HCT116 (cell line): ENCODE results near the gene SLC35C1. TPM values are rescaled to one million over a fixed set of nuclear protein-coding genes. Genes with fewer than 3 reads are reported as not detected.
A peak's percentile ranks its signal among the peaks of the same experiment; 100 is the strongest.

Source experiments
- ATAC-seq: fragments of 200-7000 bp; cut with Tn5 transposase; 2 replicates; pipeline ENCODE4 v1.9.1; 2020; ENCODE audit warnings: mild to moderate bottlenecking, moderate library complexity
- BruUV-seq: library from RNA; stranded (reverse); fragments of 400-500 nt; replicated peaks from 2 replicates; lab custom pipeline; 2021; lab: Mats Ljungman, UMichigan
- CTCF ChIA-PET: fragments of 300-600 bp; sonication (Branson Sonifier 250); formaldehyde crosslinking; loops from one replicate; lab custom pipeline; 2021; ENCODE audit warnings: antibody characterized with exemption; lab: Charles Lee
- POLR2A ChIA-PET: fragments of 300-600, 350-600 bp; sonication (Branson Sonifier 250); formaldehyde crosslinking; loops from one replicate; lab custom pipeline; 2021; ENCODE audit warnings: antibody characterized with exemption; lab: Charles Lee
- RAD21 ChIA-PET, 2 experiments: fragments of 300-600 bp; sonication (Branson Sonifier 250); formaldehyde crosslinking; loops; one replicate each; lab custom pipeline; 2023; ENCODE audit warnings: low total read pairs in 2 of 2; ENCODE audit not compliant: uncharacterized antibody in 2 of 2, unreplicated experiment in 2 of 2, low non-redundant PET in 1 of 2; lab: Charles Lee
- DNase-seq: peaks from one replicate; pipeline ENCODE4 v3.0.0-alpha.2; 2010; ENCODE audit warnings: low read depth, low spot score
- H2AFZ ChIP-seq: fragments of 200-600 bp; shearing (Covaris generic), sonication (generic); 2 replicates; pipeline ENCODE4 v1.6.1; 2017; ENCODE audit warnings: low read depth, mixed run types, mixed read lengths, antibody characterized with exemption, low read length; ENCODE audit not compliant: poor library complexity, severe bottlenecking
- H3K27ac ChIP-seq: 2 replicates; pipeline ENCODE4 v1.5.1; 2012; ENCODE audit warnings: low read depth, low read length
- H3K27me3 ChIP-seq: fragments of 200-600 bp; sonication (generic); 2 replicates; pipeline ENCODE4 v1.6.1; 2016; ENCODE audit warnings: mixed run types, low read length, mixed read lengths; ENCODE audit not compliant: insufficient read depth
- H3K36me3 ChIP-seq, 2 experiments: fragments of 200-500 bp in 1 of 2; fragments of 200-600 bp in 1 of 2; sonication (Bioruptor generic) in 1 of 2; sonication (generic) in 1 of 2; 2 replicates each; pipeline versions ENCODE4 v1.5.1 to v1.6.1; 2014 to 2016; ENCODE audit warnings: low read length in 2 of 2, inconsistent platforms in 1 of 2, mixed read lengths in 1 of 2, mixed run types in 1 of 2; ENCODE audit not compliant: insufficient read depth in 2 of 2, control insufficient read depth in 1 of 2
- H3K4me1 ChIP-seq, 2 experiments: fragments of 200-600 bp in 1 of 2; sonication (generic) in 1 of 2; 2 replicates each; pipeline versions ENCODE4 v1.5.1 to v1.6.1; 2012 to 2017; ENCODE audit warnings: low read length in 2 of 2, inconsistent platforms in 1 of 2, mild to moderate bottlenecking in 1 of 2, mixed read lengths in 1 of 2, mixed run types in 1 of 2, moderate library complexity in 1 of 2; ENCODE audit not compliant: insufficient read depth in 2 of 2, control insufficient read depth in 1 of 2
- H3K4me2 ChIP-seq: fragments of 200-600 bp; sonication (generic); 2 replicates; pipeline ENCODE4 v1.6.1; 2017; ENCODE audit warnings: mixed run types, low read length, mixed read lengths
- H3K4me3 ChIP-seq, 2 experiments: fragments of 200-600 bp in 1 of 2; sonication (generic) in 1 of 2; replicated peaks in 1 of 2; 2 replicates each; pipeline ENCODE4 v1.5.1; 2011 to 2016; ENCODE audit warnings: low read length in 2 of 2, control low read depth in 1 of 2, low read depth in 1 of 2, mild to moderate bottlenecking in 1 of 2, mixed read lengths in 1 of 2, mixed run types in 1 of 2
- H3K79me2 ChIP-seq: fragments of 200-600 bp; sonication (generic); 2 replicates; pipeline ENCODE4 v1.6.1; 2017; ENCODE audit warnings: mild to moderate bottlenecking, mixed run types, low read length, moderate library complexity, mixed read lengths; ENCODE audit not compliant: insufficient read depth
- H3K9ac ChIP-seq: fragments of 200-600 bp; sonication (generic); 2 replicates; pipeline ENCODE4 v1.6.1; 2016; ENCODE audit warnings: low read length, mixed read lengths
- H3K9me2 ChIP-seq: fragments of 200-600 bp; sonication (generic), shearing (Covaris generic); 2 replicates; pipeline ENCODE4 v1.6.1; 2017; ENCODE audit warnings: mixed run types, mild to moderate bottlenecking, moderate library complexity; ENCODE audit not compliant: insufficient read depth
- H3K9me3 ChIP-seq, 2 experiments: fragments of 200-500 bp in 1 of 2; fragments of 200-600 bp in 1 of 2; sonication (Bioruptor generic) in 1 of 2; sonication (generic) in 1 of 2; 2 replicates each; pipeline ENCODE4 v1.6.1; 2014 to 2017; ENCODE audit warnings: low read length in 2 of 2, mixed read lengths in 2 of 2, inconsistent platforms in 1 of 2, low read depth in 1 of 2, mild to moderate bottlenecking in 1 of 2, mixed run types in 1 of 2, moderate library complexity in 1 of 2; ENCODE audit not compliant: control insufficient read depth in 1 of 2, insufficient read depth in 1 of 2
- H4K20me1 ChIP-seq: fragments of 200-600 bp; sonication (generic), shearing (Covaris generic); 2 replicates; pipeline ENCODE4 v1.6.1; 2017; ENCODE audit warnings: mixed run types, mild to moderate bottlenecking, moderate library complexity; ENCODE audit not compliant: insufficient read depth
- JUND ChIP-seq: IDR thresholded peaks from 2 replicates; pipeline ENCODE4 v1.6.1; 2012
- POLR2A ChIP-seq: IDR thresholded peaks from 2 replicates; pipeline ENCODE4 v1.7.0; 2011; ENCODE audit warnings: borderline replicate concordance; ENCODE audit not compliant: insufficient read depth, insufficient read length; ENCODE audit errors: extremely low read depth
- RAD21 ChIP-seq: IDR thresholded peaks from 2 replicates; pipeline ENCODE4 v1.6.1; 2012; ENCODE audit warnings: low read depth, mild to moderate bottlenecking
- SIN3A ChIP-seq: IDR thresholded peaks from 2 replicates; pipeline ENCODE4 v1.6.1; 2012; ENCODE audit warnings: low read depth
- SRF ChIP-seq: IDR thresholded peaks from 2 replicates; pipeline ENCODE4 v1.6.1; 2012; ENCODE audit warnings: low read depth
- YY1 ChIP-seq: IDR thresholded peaks from 2 replicates; pipeline ENCODE4 v1.6.1; 2011; ENCODE audit warnings: low read length, low read depth, moderate library complexity, mild to moderate bottlenecking; ENCODE audit not compliant: insufficient replicate concordance; ENCODE audit errors: extremely low read depth
- ZFX ChIP-seq: fragments of 450-650 bp; IDR thresholded peaks from 2 replicates; pipeline ENCODE4 v1.6.1; 2017
- ZNF274 ChIP-seq: fragments of 200-500 bp; sonication (Bioruptor generic); IDR thresholded peaks from 2 replicates; pipeline ENCODE4 v1.6.1; 2014; ENCODE audit warnings: mild to moderate bottlenecking, low read depth, low read length, inconsistent platforms
- intact Hi-C: fragments of 100-400 bp; cut with micrococcal nuclease; formaldehyde crosslinking; loops from 2 replicates; pipeline ENCODE4 v1.10.0; 2022
- total RNA-seq: library from RNA; stranded (reverse); gene quantifications from one replicate; pipeline ENCODE4 v1.2.1, GENCODE V29; 2021; ENCODE audit not compliant: unreplicated experiment
- TF ChIP-seq, protein P1 (sequence below): IDR thresholded peaks from 2 replicates; pipeline ENCODE4 v1.6.1; 2011; ENCODE audit warnings: mild to moderate bottlenecking, low read length, moderate library complexity; ENCODE audit not compliant: insufficient replicate concordance; ENCODE audit errors: extremely low read depth
- TF ChIP-seq, protein P2 (sequence below): IDR thresholded peaks from 2 replicates; pipeline ENCODE4 v1.6.1; 2012
- TF ChIP-seq, protein P3 (sequence below): IDR thresholded peaks from 2 replicates; pipeline ENCODE4 v1.6.1; 2012; ENCODE audit warnings: low read depth

SLC35C1 gene
- total RNA-seq, 1 experiment from 2014 or later, result 18.2 TPM

DNA sequence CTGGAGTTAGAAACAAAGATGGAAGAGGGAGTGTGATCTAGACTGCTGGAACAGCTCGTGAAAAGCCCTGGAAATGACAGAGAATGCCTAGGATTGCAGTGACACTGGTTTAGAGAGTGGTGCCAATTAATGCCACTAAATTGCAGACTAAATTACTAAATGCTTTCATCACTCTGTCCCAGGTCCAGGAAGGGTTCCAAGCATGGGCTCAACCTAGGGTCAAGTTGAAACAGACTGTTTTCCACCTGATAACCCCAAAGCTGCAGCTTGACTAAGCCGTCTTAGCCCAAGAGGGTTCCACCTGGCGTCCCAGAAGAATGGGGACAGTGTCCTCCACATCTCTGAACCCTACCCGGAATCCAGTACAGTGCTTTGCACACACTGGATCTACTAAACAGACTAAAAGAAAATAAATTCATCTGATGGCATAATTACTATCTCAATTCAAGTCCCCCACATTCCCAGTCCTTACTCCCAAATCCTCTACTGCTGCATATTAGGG lies 41.3 kb downstream of the SLC35C1 start:
- Histone ChIP-seq H4K20me1 (no peaks in the 10 kb centered on the region), H3K79me2 (peaks cover 17% of the 10 kb centered on the region), H3K4me1 (peaks cover 2 to 30% of the 10 kb centered on the region in 2 experiments; a peak in 3 of 4 replicates), H2AFZ (peak overlapping the region; percentile 87), H3K27me3 (no peaks in the 10 kb centered on the region), H3K9ac (peak overlapping the region; percentile 49; the same call in 1 of the 2 replicates), H3K9me3 (no peaks in the 10 kb centered on the region), H3K4me3 (no peak overlapping the region), H3K36me3 (no peaks in the 10 kb centered on the region), H3K4me2 (peak overlapping the region; percentile 88), H3K9me2 (no peaks in the 10 kb centered on the region), H3K27ac (no peak overlapping the region)
- ATAC-seq (no peak), DNase-seq (no peak)
- intact Hi-C loops, result no loop called here
- ChIA-PET CTCF (interaction anchor here (0.7 to 1.4 kb wide), 3 partner anchors 11 to 506 kb away, joined by 3 to 4 read pairs (median 4); no protein-coding TSS in a partner anchor), RAD21 (no interaction called here), POLR2A (no interaction called here)
- no TSS peak for BruUV-seq
- TF ChIP-seq ZFX (no peak), SIN3A (0 out of 2 replicates have a peak, but pooled peaks have one; percentile 13)

- H3K9ac ChIP-seq, result peak within 1 kb of the TSS; percentile 96
- intact Hi-C loops, result no loop called here
- H3K27ac ChIP-seq, result peak within 1 kb of the TSS; percentile 43
- BruUV-seq, result no TSS peak
- peaks cover 19% of the 10 kb centered on the region for H3K79me2 ChIP-seq
- DNase-seq (peak; percentile 94), ATAC-seq (peak; percentile 93)
- ChIA-PET CTCF (interaction anchor here (0.7 to 1.4 kb wide), 5 partner anchors 12 to 536 kb away, joined by 3 to 5 read pairs (median 4); no protein-coding TSS in a partner anchor), RAD21 (interaction anchor here in 1 of 2 experiments (0.7 kb wide), 1 partner anchor 452 kb away, joined by 3 read pairs; no protein-coding TSS in a partner anchor), POLR2A (interaction anchor here (0.7 to 0.9 kb wide), 3 partner anchors 12 to 895 kb away, joined by 3 to 4 read pairs (median 3); no protein-coding TSS in a partner anchor)
- H3K4me2 ChIP-seq, result peak within 1 kb of the TSS; percentile 88
- H4K20me1 ChIP-seq, result no peaks in the 10 kb centered on the region
- H3K4me3 ChIP-seq, result peak within 1 kb of the TSS; percentile 81 to 97
- H3K36me3 ChIP-seq, result no peaks in the 10 kb centered on the region
- H3K27me3 ChIP-seq, result no peaks in the 10 kb centered on the region
- no peaks in the 10 kb centered on the region for H3K9me2 ChIP-seq
- H2AFZ ChIP-seq, result peak within 1 kb of the TSS; percentile 87
- H3K4me1 ChIP-seq, result peaks cover 2 to 30% of the 10 kb centered on the region in 2 experiments; a peak in 3 of 4 replicates
- no peaks in the 10 kb centered on the region for H3K9me3 ChIP-seq
- TF ChIP-seq SRF, result no peak; the same call in 1 of the 2 replicates
- TF ChIP-seq, protein P1, sequence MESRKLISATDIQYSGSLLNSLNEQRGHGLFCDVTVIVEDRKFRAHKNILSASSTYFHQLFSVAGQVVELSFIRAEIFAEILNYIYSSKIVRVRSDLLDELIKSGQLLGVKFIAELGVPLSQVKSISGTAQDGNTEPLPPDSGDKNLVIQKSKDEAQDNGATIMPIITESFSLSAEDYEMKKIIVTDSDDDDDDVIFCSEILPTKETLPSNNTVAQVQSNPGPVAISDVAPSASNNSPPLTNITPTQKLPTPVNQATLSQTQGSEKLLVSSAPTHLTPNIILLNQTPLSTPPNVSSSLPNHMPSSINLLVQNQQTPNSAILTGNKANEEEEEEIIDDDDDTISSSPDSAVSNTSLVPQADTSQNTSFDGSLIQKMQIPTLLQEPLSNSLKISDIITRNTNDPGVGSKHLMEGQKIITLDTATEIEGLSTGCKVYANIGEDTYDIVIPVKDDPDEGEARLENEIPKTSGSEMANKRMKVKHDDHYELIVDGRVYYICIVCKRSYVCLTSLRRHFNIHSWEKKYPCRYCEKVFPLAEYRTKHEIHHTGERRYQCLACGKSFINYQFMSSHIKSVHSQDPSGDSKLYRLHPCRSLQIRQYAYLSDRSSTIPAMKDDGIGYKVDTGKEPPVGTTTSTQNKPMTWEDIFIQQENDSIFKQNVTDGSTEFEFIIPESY, result no peak
- TF ChIP-seq SIN3A, result peak; percentile 93
- no peak for TF ChIP-seq RAD21
- TF ChIP-seq POLR2A, result peak; percentile 78
- TF ChIP-seq ZFX, result peak; percentile 83
- TF ChIP-seq YY1, result peak; percentile 90
- no peak for TF ChIP-seq JUND
- TF ChIP-seq, protein P2, sequence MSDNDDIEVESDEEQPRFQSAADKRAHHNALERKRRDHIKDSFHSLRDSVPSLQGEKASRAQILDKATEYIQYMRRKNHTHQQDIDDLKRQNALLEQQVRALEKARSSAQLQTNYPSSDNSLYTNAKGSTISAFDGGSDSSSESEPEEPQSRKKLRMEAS, result peak; percentile 99
- TF ChIP-seq, protein P3, sequence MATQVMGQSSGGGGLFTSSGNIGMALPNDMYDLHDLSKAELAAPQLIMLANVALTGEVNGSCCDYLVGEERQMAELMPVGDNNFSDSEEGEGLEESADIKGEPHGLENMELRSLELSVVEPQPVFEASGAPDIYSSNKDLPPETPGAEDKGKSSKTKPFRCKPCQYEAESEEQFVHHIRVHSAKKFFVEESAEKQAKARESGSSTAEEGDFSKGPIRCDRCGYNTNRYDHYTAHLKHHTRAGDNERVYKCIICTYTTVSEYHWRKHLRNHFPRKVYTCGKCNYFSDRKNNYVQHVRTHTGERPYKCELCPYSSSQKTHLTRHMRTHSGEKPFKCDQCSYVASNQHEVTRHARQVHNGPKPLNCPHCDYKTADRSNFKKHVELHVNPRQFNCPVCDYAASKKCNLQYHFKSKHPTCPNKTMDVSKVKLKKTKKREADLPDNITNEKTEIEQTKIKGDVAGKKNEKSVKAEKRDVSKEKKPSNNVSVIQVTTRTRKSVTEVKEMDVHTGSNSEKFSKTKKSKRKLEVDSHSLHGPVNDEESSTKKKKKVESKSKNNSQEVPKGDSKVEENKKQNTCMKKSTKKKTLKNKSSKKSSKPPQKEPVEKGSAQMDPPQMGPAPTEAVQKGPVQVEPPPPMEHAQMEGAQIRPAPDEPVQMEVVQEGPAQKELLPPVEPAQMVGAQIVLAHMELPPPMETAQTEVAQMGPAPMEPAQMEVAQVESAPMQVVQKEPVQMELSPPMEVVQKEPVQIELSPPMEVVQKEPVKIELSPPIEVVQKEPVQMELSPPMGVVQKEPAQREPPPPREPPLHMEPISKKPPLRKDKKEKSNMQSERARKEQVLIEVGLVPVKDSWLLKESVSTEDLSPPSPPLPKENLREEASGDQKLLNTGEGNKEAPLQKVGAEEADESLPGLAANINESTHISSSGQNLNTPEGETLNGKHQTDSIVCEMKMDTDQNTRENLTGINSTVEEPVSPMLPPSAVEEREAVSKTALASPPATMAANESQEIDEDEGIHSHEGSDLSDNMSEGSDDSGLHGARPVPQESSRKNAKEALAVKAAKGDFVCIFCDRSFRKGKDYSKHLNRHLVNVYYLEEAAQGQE, result no peak
- no peak for TF ChIP-seq ZNF274
Measured at GRCh38 chr11:45846974-45847910, 42.3 kb downstream of the SLC35C1 start, which contains the start of gene CRY2. Gene CRY2, plus strand, starts transcription at chr11:45847475. Its CDS starts 16 bp downstream, at chr11:45847491.
